ENCODE data around the gene RASL11A. TPM values are rescaled to one million over a fixed set of nuclear protein-coding genes. Genes with fewer than 3 reads are reported as not detected.
"Not testable (repeated sequence)": the region's sequence is repeated elsewhere in the genome, so short reads cannot be mapped to it uniquely, and the experiment has no call there.

Gene RASL11A
- polyA plus RNA-seq, 3 donors = 1.0 to 6.8 (median 3.8) TPM

DNA sequence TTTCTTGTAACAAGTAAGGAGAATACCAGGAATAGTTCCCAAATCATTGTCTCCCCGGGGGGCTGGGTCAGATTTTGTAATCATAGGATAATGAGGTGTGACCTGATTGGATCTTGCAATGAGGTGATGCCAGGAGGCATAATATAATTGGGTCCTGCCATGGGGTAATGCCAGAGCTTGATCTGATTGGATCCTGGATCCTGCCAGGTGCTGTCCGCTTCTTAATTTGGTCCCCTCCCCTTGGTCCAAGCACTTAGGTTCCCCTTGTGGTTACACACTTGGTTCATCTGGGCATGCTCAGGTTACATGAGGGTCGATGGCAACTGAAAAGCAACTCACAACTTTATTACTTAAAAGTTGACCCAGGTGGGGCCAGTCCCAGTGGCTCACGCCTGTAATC, 20.1 kb downstream of the RASL11A start:
- Histone ChIP-seq H3K36me3 (replicated peaks in 1 of 2; ENCODE audit: control insufficient read depth in 1 of 2, insufficient read depth in 2 of 2, low read length in 2 of 2) (no peaks in the 10 kb centered on the region), H3K9ac (ENCODE audit: insufficient read depth, low read length, poor library complexity, severe bottlenecking) (no peak overlapping the region), H3K4me3 (replicated peaks in 1 of 3; ENCODE audit: low read depth in 2 of 3, low read length in 3 of 3) (no peak overlapping the region), H3K79me2 (ENCODE audit: insufficient read depth, low read length) (no peaks in the 10 kb centered on the region), H3K27ac (ENCODE audit: low read depth in 1 of 2, low read length in 2 of 2) (no peak overlapping the region), H3K4me2 (replicated peaks; ENCODE audit: extremely low read depth, low read length, poor library complexity, severe bottlenecking) (no peak overlapping the region), H2AFZ (ENCODE audit: insufficient read depth, low read depth, low read length, poor library complexity, severe bottlenecking) (no peak overlapping the region), H3K4me1 (ENCODE audit: control insufficient read depth in 1 of 2, insufficient read depth in 2 of 2, low read length in 2 of 2) (no peaks in the 10 kb centered on the region), H3K27me3 (ENCODE audit: control insufficient read depth in 2 of 2, insufficient read depth in 2 of 2, low read length in 2 of 2) (no peaks in the 10 kb centered on the region), H3K9me3 (replicated peaks in 1 of 2; ENCODE audit: control insufficient read depth in 1 of 2, insufficient read depth in 1 of 2, low read length in 2 of 2) (no peaks in the 10 kb centered on the region), H4K20me1 (ENCODE audit: insufficient read depth, low read length) (no peaks in the 10 kb centered on the region)
- no peaks in the 10 kb centered on the region for H3K36me3 Mint-ChIP-seq
- no peaks in the 10 kb centered on the region for H3K9me3 Mint-ChIP-seq
- TF ChIP-seq, protein P1, sequence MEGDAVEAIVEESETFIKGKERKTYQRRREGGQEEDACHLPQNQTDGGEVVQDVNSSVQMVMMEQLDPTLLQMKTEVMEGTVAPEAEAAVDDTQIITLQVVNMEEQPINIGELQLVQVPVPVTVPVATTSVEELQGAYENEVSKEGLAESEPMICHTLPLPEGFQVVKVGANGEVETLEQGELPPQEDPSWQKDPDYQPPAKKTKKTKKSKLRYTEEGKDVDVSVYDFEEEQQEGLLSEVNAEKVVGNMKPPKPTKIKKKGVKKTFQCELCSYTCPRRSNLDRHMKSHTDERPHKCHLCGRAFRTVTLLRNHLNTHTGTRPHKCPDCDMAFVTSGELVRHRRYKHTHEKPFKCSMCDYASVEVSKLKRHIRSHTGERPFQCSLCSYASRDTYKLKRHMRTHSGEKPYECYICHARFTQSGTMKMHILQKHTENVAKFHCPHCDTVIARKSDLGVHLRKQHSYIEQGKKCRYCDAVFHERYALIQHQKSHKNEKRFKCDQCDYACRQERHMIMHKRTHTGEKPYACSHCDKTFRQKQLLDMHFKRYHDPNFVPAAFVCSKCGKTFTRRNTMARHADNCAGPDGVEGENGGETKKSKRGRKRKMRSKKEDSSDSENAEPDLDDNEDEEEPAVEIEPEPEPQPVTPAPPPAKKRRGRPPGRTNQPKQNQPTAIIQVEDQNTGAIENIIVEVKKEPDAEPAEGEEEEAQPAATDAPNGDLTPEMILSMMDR (IDR thresholded peaks at IDR 0.05) = no peak
- DNase-seq = no peak
- WGBS (ENCODE audit: insufficient coverage) = 93% methylated on average over 3 of the region's 4 CpGs
- H3K4me1 Mint-ChIP-seq = no peaks in the 10 kb centered on the region
- no peak overlapping the region for H3K27ac Mint-ChIP-seq
- H3K4me3 Mint-ChIP-seq = no peak overlapping the region
- peaks cover 0 to 3% (median 0%) of the 10 kb centered on the region in 3 donors for H3K27me3 Mint-ChIP-seq (ENCODE audit: low read depth in 3 of 3)
- intact Hi-C loops (cut with micrococcal nuclease) = no loop called here

DNA sequence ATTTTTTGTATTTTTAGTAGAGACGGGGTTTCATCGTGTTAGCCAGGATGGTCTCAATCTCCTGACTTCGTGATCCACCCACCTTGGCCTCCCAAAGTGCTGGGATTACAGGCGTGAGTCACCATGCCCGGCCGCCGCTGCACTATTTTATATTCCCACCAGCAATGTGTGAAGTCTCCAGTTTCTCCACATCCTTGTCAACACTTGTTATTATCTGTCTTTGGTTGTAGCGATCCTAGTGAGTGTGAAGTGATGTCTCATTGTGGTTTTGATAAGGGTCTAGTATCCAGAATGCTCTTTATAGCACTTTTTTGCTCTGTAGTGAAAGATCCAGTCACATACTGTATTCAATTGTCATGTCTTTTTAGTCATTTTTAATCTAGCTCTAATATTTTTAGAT, 21.3 kb downstream of the RASL11A start:
- H3K9me3 ChIP-seq (replicated peaks in 1 of 2; ENCODE audit: control insufficient read depth in 1 of 2, insufficient read depth in 1 of 2, low read length in 2 of 2); H3K4me1 Mint-ChIP-seq; H3K4me3 ChIP-seq (replicated peaks in 1 of 3; ENCODE audit: low read depth in 2 of 3, low read length in 3 of 3); H3K27me3 ChIP-seq (ENCODE audit: control insufficient read depth in 2 of 2, insufficient read depth in 2 of 2, low read length in 2 of 2); H3K9me3 Mint-ChIP-seq; H3K4me2 ChIP-seq (replicated peaks; ENCODE audit: extremely low read depth, low read length, poor library complexity, severe bottlenecking); H3K36me3 ChIP-seq (replicated peaks in 1 of 2; ENCODE audit: control insufficient read depth in 1 of 2, insufficient read depth in 2 of 2, low read length in 2 of 2); H3K79me2 ChIP-seq (ENCODE audit: insufficient read depth, low read length); H3K27ac ChIP-seq (ENCODE audit: low read depth in 1 of 2, low read length in 2 of 2); H3K9ac ChIP-seq (ENCODE audit: insufficient read depth, low read length, poor library complexity, severe bottlenecking); H4K20me1 ChIP-seq (ENCODE audit: insufficient read depth, low read length); H3K4me1 ChIP-seq (ENCODE audit: control insufficient read depth in 1 of 2, insufficient read depth in 2 of 2, low read length in 2 of 2); H2AFZ ChIP-seq (ENCODE audit: insufficient read depth, low read depth, low read length, poor library complexity, severe bottlenecking); intact Hi-C loops (cut with micrococcal nuclease); H3K36me3 Mint-ChIP-seq; H3K27me3 Mint-ChIP-seq (ENCODE audit: low read depth in 3 of 3); H3K27ac Mint-ChIP-seq; DNase-seq; H3K4me3 Mint-ChIP-seq: not testable (repeated sequence)
- no CpG with 5 or more reads among the region's 8 CpGs for WGBS (ENCODE audit: insufficient coverage)

Measured in CD14-positive monocyte (primary cell).